Heart left ventricle (tissue), 16 donors: ENCODE data around the gene PPP1R1C. TPM values are rescaled to one million over a fixed set of nuclear protein-coding genes. Genes with fewer than 3 reads are reported as not detected.
A peak's percentile ranks its signal among the peaks of the same experiment; 100 is the strongest.

Experiments used
- ATAC-seq, 4 donors: fragments of 200-7000 bp; cut with Tn5 transposase; one replicate each; pipeline ENCODE4 v1.9.1; 2020 to 2022; ENCODE audit warnings: moderate library complexity in 4 of 4, mild to moderate bottlenecking in 3 of 4, moderate number of reproducible peaks in 1 of 4
- DNase-seq, 5 donors: peaks; one replicate each; pipeline ENCODE4 v3.0.0-alpha.2; 2020
- H3K27ac ChIP-seq, 12 donors: fragments of 200-600 bp; sonication (generic) in 4 of 12; one replicate each; pipeline versions ENCODE4 v1.5.0 to v1.8.0; 2016 to 2022; ENCODE audit warnings: mild to moderate bottlenecking in 2 of 12
- H3K27me3 ChIP-seq, 9 donors: fragments of 200-600 bp; sonication (generic) in 2 of 9; one replicate each; pipeline versions ENCODE4 v1.5.1 to v1.8.0; 2016 to 2022; ENCODE audit warnings: mild to moderate bottlenecking in 3 of 9
- H3K36me3 ChIP-seq, 9 donors: fragments of 200-600 bp; sonication (generic) in 2 of 9; one replicate each; pipeline versions ENCODE4 v1.5.0 to v1.8.0; 2018 to 2022; ENCODE audit warnings: mild to moderate bottlenecking in 2 of 9
- H3K4me1 ChIP-seq, 12 donors: fragments of 200-600 bp; sonication (generic) in 4 of 12; one replicate each; pipeline versions ENCODE4 v1.5.0 to v1.8.0; 2016 to 2022; ENCODE audit warnings: mild to moderate bottlenecking in 3 of 12
- H3K4me3 ChIP-seq, 12 donors: fragments of 200-600 bp; sonication (generic) in 4 of 12; one replicate each; pipeline versions ENCODE4 v1.5.0 to v1.8.0; 2017 to 2022; ENCODE audit warnings: mild to moderate bottlenecking in 9 of 12, moderate library complexity in 4 of 12
- H3K9me3 ChIP-seq, 12 donors: fragments of 200-600 bp; sonication (generic) in 4 of 12; one replicate each; pipeline versions ENCODE4 v1.5.0 to v1.8.0; 2016 to 2022; ENCODE audit warnings: mild to moderate bottlenecking in 1 of 12
- POLR2A ChIP-seq, 2 donors: fragments of 450-650 bp; IDR thresholded peaks; one replicate each; pipeline ENCODE4 v1.6.1; 2017; ENCODE audit warnings: antibody characterized with exemption in 2 of 2, mild to moderate bottlenecking in 2 of 2, moderate library complexity in 2 of 2
- WGBS, 4 donors: extraction: QIAGEN DNeasy Blood & Tissue Kit in 2 of 4; methylation state at CpG; one replicate each; pipeline versions ENCODE4 v1.1.5 to v1.1.7; 2013 to 2018; 5-methylcytosine and 5-hydroxymethylcytosine counted together
- intact Hi-C, 10 donors: fragments of 100-400 bp; cut with DNase I; formaldehyde crosslinking; loops; one replicate each; pipeline versions ENCODE4 v1.11.1 to v1.14.2; 2022
- polyA plus RNA-seq, 2 donors: library from polyadenylated mRNA; stranded (reverse); fragments of 200-250 nt; gene quantifications; one replicate each; pipeline ENCODE4 v1.2.3, GENCODE V29; 2013
- total RNA-seq, 9 donors: library from RNA; depleted of rRNA in 2 of 9; stranded (reverse); fragments of >200 nt in 2 of 9; fragmentation: NEBNext Ultra II Directional in 3 of 9; extraction: Animal tissue kit (Norgen Biotek cat#: 25700) in 3 of 9; gene quantifications; one replicate each; pipeline versions ENCODE4 v1.1.0 to v1.2.4, GENCODE V29; 2016 to 2023
- TF ChIP-seq, protein P1 (sequence below), 12 donors: fragments of 200-600 bp; sonication (generic) in 4 of 12; IDR thresholded peaks; one replicate each; pipeline versions ENCODE4 v1.5.0 to v1.8.0; 2018 to 2022; ENCODE audit warnings: antibody characterized with exemption in 12 of 12, mild to moderate bottlenecking in 5 of 12
- donor health status: ischemic (EF 13 %, LVEDD 7.1; RV severe dilation, severe dysfunction).
- donor health status: healthy with polysubstance abuse.
- donor health status: DM: no; HTN: yes; CAD: no.
- donor health status: DM: no; HTN: no; CAD: no.
- donor health status: ischemic (EF 25% LVEDD 6.9; RV normal size, moderate dysfunction).
- donor health status: ischemic (EF 25% LVEDD 5.7; RV mildly dilated, moderate dysfunction).
- donor health status: healthy.
- donor health status: DM: yes; HTN: yes; CAD: no.
- donor health status: ischemic (EF 35%, LVEDD 5.7; RV mildly dilated, moderate dysfunction).
- donor health status: nonischemic (EF 11% LVEDD 7.7; RV severe dilation, severe dysfunction).
- donor health status: DM: yes; HTN: yes; CAD: no.
- donor health status: PGD.
- donor health status: ischemic (EF 29% LVEDD 5.4; RV normal size, mild dysfunction).
- donor health status: nonischemic (EF 23%, LVEDD 6.1; RV moderate dilation, normal function).

PPP1R1C gene
- total and polyA plus RNA-seq, 11 donors, result 2.9 to 44.5 (median 21.0) TPM

DNA sequence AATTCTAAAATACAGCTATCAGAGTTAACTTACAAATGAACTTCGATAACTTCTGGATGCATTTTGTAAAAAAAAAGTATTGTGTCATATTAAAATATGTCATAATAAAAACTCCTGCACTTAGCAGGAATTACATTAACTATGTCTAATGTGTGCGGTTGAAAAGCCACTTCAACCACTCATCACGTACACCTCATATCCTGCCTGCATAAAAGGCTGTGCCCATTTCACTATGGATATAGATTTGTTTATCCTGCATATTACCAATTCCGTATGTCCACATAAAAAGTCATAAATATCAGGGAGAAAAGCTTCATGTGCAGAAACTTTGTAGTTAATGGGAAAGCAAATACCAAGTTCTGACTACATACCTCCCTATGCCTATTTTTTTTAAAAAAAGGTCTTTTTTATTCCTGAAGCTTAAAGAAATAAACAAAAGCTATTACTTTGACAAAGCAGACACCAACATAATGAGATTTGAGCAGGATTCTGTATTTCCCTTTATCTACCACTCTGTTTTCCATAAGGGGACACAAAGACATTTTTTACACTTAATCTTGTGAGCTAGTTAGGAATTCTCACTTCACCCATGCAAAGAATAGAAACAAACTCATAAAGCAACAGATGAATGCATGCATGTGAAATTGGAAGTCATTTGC, 96.1 kb downstream of the PPP1R1C start:
- ATAC-seq (no peak), DNase-seq (no peak)
- 19 to 66% (median 60%) methylated on average over 4 of the region's 4 CpGs for WGBS, 4 donors
- Histone ChIP-seq H3K36me3 (no peaks in the 10 kb centered on the region), H3K27me3 (no peaks in the 10 kb centered on the region), H3K4me1 (peaks cover 0 to 10% (median 3%) of the 10 kb centered on the region in 12 donors), H3K4me3 (no peak overlapping the region), H3K27ac (no peak overlapping the region), H3K9me3 (peaks cover 0 to 3% (median 0%) of the 10 kb centered on the region in 12 donors)
- intact Hi-C loops, result loop anchor here in 1 of 10 donors (5.0 kb wide), 1 partner anchor 339 kb away; no protein-coding TSS in a partner anchor
- no peak for TF ChIP-seq POLR2A (IDR thresholded peaks at IDR 0.05)
- TF ChIP-seq, protein P1, sequence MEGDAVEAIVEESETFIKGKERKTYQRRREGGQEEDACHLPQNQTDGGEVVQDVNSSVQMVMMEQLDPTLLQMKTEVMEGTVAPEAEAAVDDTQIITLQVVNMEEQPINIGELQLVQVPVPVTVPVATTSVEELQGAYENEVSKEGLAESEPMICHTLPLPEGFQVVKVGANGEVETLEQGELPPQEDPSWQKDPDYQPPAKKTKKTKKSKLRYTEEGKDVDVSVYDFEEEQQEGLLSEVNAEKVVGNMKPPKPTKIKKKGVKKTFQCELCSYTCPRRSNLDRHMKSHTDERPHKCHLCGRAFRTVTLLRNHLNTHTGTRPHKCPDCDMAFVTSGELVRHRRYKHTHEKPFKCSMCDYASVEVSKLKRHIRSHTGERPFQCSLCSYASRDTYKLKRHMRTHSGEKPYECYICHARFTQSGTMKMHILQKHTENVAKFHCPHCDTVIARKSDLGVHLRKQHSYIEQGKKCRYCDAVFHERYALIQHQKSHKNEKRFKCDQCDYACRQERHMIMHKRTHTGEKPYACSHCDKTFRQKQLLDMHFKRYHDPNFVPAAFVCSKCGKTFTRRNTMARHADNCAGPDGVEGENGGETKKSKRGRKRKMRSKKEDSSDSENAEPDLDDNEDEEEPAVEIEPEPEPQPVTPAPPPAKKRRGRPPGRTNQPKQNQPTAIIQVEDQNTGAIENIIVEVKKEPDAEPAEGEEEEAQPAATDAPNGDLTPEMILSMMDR (IDR thresholded peaks at IDR 0.05), result no peak

DNA sequence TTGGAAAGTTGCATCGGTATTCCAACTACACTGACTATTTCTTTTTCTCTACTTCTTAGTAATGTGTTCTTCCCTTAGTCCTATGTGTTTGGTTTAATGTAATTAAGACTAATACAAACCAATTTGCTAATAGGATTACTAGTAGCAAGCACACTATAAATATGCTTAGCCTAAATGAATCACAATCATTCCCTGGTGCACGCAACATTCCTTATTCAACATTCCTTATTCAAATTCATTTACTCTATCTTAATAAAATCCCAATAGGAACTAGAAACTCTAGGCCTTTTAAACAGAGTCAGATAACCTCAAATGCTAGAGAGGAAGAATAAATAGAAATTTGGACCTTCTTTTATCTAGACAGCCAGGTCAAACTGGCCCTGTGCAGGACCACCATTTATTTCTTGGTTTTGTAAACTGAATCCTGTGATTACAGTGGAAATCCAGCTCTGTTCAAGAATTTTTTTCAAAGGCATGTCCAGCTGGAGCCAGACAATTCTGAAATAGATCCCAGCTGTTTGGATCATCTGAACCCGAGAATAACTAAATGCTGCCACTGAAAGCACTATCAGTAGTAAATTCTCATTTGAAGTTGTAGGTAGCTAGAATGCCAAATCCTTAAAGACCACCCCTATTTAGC, 103.1 kb downstream of the PPP1R1C start:
- H3K4me1 ChIP-seq, result peaks cover 0 to 31% (median 5%) of the 10 kb centered on the region in 12 donors
- TF ChIP-seq, protein P1 (IDR thresholded peaks at IDR 0.05), result no peak
- no peak for TF ChIP-seq POLR2A (IDR thresholded peaks at IDR 0.05)
- H3K36me3 ChIP-seq, result no peaks in the 10 kb centered on the region
- no peak for DNase-seq
- no peaks in the 10 kb centered on the region for H3K27me3 ChIP-seq
- peaks cover 0 to 10% (median 0%) of the 10 kb centered on the region in 12 donors for H3K9me3 ChIP-seq
- intact Hi-C loops, result no loop called here
- H3K27ac ChIP-seq, result no peak overlapping the region
- no peak overlapping the region for H3K4me3 ChIP-seq
- ATAC-seq, result peak in 1 of 4 donors; percentile 45
- WGBS, 4 donors, result 53 to 74% (median 55%) methylated on average over 3 of the region's 3 CpGs

DNA sequence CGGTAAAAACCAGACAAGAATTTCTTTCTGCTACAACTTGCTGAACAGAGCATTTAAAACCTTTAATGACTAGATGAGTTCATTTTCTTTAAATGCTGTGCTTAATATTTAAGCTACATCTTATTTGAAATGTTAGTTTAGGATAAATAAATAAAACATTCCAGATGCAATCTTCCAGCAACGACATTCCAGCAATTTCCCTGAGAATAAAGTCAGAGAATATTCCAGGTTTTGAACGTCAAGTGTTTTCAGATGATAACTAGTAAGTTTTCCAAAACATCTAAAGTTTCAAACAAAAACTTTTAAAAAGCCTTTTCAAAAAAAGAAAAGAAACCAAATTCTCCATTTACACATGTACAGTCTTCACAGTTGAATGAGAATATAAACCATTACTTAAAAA, 104.8 kb downstream of the PPP1R1C start:
- intact Hi-C loops, result no loop called here
- WGBS, 4 donors, result 61 to 71% (median 63%) methylated on average over 3 of the region's 3 CpGs
- H3K36me3 ChIP-seq, result no peaks in the 10 kb centered on the region

More for the DNA sequence above, 104.8 kb downstream of the PPP1R1C start:
- DNase-seq, result no peak
- no peak for TF ChIP-seq POLR2A (IDR thresholded peaks at IDR 0.05)
- TF ChIP-seq, protein P1 (IDR thresholded peaks at IDR 0.05), result no peak
- no peak overlapping the region for H3K4me3 ChIP-seq
- H3K27ac ChIP-seq, result no peak overlapping the region
- peaks cover 0 to 31% (median 5%) of the 10 kb centered on the region in 12 donors for H3K4me1 ChIP-seq
- H3K9me3 ChIP-seq, result peaks cover 0 to 10% (median 0%) of the 10 kb centered on the region in 12 donors
- no peaks in the 10 kb centered on the region for H3K27me3 ChIP-seq
- no peak for ATAC-seq
